ENCODE measurements around the gene RBM15. TPM values are rescaled to one million over a fixed set of nuclear protein-coding genes. Genes with fewer than 3 reads are reported as not detected.

RBM15 gene
- total RNA-seq, 1 experiment from 2014 or later = 44.0 TPM

- no TSS peak for BruUV-seq (replicated peaks)
- Histone ChIP-seq H3K4me2 (ENCODE audit: low read length) (no peak overlapping the region), H4K20me1 (ENCODE audit: insufficient read depth) (no peaks in the 10 kb centered on the region), H3K4me1 (ENCODE audit: control insufficient read depth in 1 of 2, insufficient read depth in 2 of 2, low read length in 2 of 2) (peaks cover 8 to 16% of the 10 kb centered on the region in 2 experiments), H3K27me3 (ENCODE audit: insufficient read depth, low read length) (no peaks in the 10 kb centered on the region), H2AFZ (ENCODE audit: low read depth, low read length, poor library complexity, severe bottlenecking) (no peak overlapping the region), H3K36me3 (ENCODE audit: control insufficient read depth in 1 of 2, insufficient read depth in 2 of 2, low read length in 2 of 2) (no peaks in the 10 kb centered on the region), H3K79me2 (ENCODE audit: insufficient read depth, low read length) (no peaks in the 10 kb centered on the region), H3K9me2 (ENCODE audit: insufficient read depth) (no peaks in the 10 kb centered on the region), H3K27ac (ENCODE audit: low read depth, low read length) (no peak overlapping the region), H3K9ac (ENCODE audit: low read length) (no peak overlapping the region), H3K9me3 (ENCODE audit: control insufficient read depth in 1 of 2, insufficient read depth in 1 of 2, low read depth in 1 of 2, low read length in 2 of 2) (no peaks in the 10 kb centered on the region), H3K4me3 (replicated peaks in 1 of 2; ENCODE audit: low read depth in 1 of 2, low read length in 2 of 2) (no peak overlapping the region)
- intact Hi-C loops (cut with micrococcal nuclease) = no loop called here
- ATAC-seq (no peak), DNase-seq (ENCODE audit: low read depth, low spot score) (no peak)
- TF ChIP-seq JUND (IDR thresholded peaks at IDR 0.05) = no peak
- RAD21 ChIA-PET (ENCODE audit: low non-redundant PET in 1 of 2, low total read pairs in 2 of 2, uncharacterized antibody in 2 of 2, unreplicated experiment in 2 of 2) = interaction anchor here in 1 of 2 experiments (1.3 kb wide), 1 partner anchor 21 kb away, joined by 3 read pairs; no protein-coding TSS in a partner anchor
- POLR2A ChIA-PET = no interaction called here
- CTCF ChIA-PET = interaction anchor here (0.7 to 1.5 kb wide), 5 partner anchors 21 to 169 kb away, joined by 3 to 4 read pairs (median 3); partner anchors contain the start of gene KCNC4
Observed at GRCh38 chr1:110291241-110292030, 47.7 kb upstream of the RBM15 start.

DNA sequence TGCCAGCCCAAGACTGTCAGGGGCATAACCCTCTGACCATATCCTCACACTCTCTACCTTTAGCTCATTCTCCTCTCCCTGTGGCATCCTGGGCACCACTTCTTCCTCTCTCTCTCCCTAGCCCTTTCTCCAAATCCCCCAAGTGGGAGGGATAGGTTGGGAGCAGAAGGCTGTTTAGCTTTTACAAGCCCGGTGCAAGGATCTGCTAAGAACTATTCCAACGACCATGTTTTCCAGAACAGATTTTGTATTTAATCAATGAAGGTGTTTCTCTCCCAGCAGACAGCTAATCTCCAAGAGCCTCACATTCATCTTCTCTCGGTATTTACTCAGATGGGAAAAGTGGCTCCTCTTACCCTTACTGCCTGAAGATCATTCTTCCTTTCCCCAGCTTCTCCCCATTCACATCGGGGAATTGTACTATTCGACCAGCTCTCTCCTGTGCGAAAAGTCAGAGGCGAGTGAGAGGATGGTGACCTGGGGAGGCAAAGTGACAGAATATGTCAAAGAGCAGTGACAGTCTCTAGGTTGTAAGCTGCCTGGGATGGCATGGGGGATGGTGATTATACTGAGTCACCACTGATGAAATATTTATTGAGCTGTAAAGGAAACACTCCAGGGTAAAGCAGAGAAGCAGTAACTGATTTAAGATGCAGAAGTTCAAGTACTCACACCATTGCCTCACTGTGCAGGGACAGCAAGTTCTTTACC is 47.0 kb upstream of the RBM15 start:
- Histone ChIP-seq H3K79me2 (ENCODE audit: insufficient read depth, low read length) (no peaks in the 10 kb centered on the region), H3K4me2 (ENCODE audit: low read length) (peak overlapping the region; percentile 11; the same call in 1 of the 2 replicates), H3K9me3 (ENCODE audit: control insufficient read depth in 1 of 2, insufficient read depth in 1 of 2, low read depth in 1 of 2, low read length in 2 of 2) (no peaks in the 10 kb centered on the region), H4K20me1 (ENCODE audit: insufficient read depth) (no peaks in the 10 kb centered on the region), H3K4me1 (ENCODE audit: control insufficient read depth in 1 of 2, insufficient read depth in 2 of 2, low read length in 2 of 2) (peaks cover 8 to 16% of the 10 kb centered on the region in 2 experiments), H3K9me2 (ENCODE audit: insufficient read depth) (no peaks in the 10 kb centered on the region), H3K27ac (ENCODE audit: low read depth, low read length) (no peak overlapping the region), H3K36me3 (ENCODE audit: control insufficient read depth in 1 of 2, insufficient read depth in 2 of 2, low read length in 2 of 2) (no peaks in the 10 kb centered on the region), H2AFZ (ENCODE audit: low read depth, low read length, poor library complexity, severe bottlenecking) (no peak overlapping the region), H3K27me3 (ENCODE audit: insufficient read depth, low read length) (no peaks in the 10 kb centered on the region), H3K9ac (ENCODE audit: low read length) (no peak overlapping the region), H3K4me3 (replicated peaks in 1 of 2; ENCODE audit: low read depth in 1 of 2, low read length in 2 of 2) (no peak overlapping the region)
- ChIA-PET RAD21 (ENCODE audit: low non-redundant PET in 1 of 2, low total read pairs in 2 of 2, uncharacterized antibody in 2 of 2, unreplicated experiment in 2 of 2) (interaction anchor here in 1 of 2 experiments (1.3 kb wide), 1 partner anchor 20 kb away, joined by 3 read pairs; no protein-coding TSS in a partner anchor), POLR2A (no interaction called here), CTCF (interaction anchor here (0.8 to 1.5 kb wide), 4 partner anchors 20 to 168 kb away, joined by 3 to 4 read pairs (median 3); partner anchors contain the start of gene KCNC4)
- peak; percentile 53 for ATAC-seq
- no TSS peak for BruUV-seq (replicated peaks)
- TF ChIP-seq POLR2A (IDR thresholded peaks at IDR 0.05; ENCODE audit: borderline replicate concordance, extremely low read depth, insufficient read depth, insufficient read length) (no peak), CBX3 (IDR thresholded peaks at IDR 0.05; ENCODE audit: low read depth) (no peak), SIN3A (IDR thresholded peaks at IDR 0.05; ENCODE audit: low read depth) (no peak), CTCF (IDR thresholded peaks at IDR 0.05 in 2 of 3, conservative IDR thresholded peaks at IDR 0.05 in 1 of 3; ENCODE audit: borderline replicate concordance in 1 of 3, insufficient read depth in 1 of 3, low read depth in 2 of 3, low read length in 2 of 3) (no peak), YY1 (IDR thresholded peaks at IDR 0.05; ENCODE audit: extremely low read depth, insufficient replicate concordance, low read depth, low read length) (no peak), EZH2phosphoT487 (IDR thresholded peaks at IDR 0.05; ENCODE audit: borderline replicate concordance) (no peak), RAD21 (IDR thresholded peaks at IDR 0.05; ENCODE audit: low read depth) (no peak), JUND (IDR thresholded peaks at IDR 0.05) (0 out of 2 replicates have a peak, but pooled peaks have one; percentile 10), CEBPB (IDR thresholded peaks at IDR 0.05; ENCODE audit: low read depth) (no peak)
- intact Hi-C loops (cut with micrococcal nuclease) = no loop called here
- DNase-seq (ENCODE audit: low read depth, low spot score) = no peak
